Panc1 (cell line): Measurements from ENCODE around the gene ATXN7. TPM values are rescaled to one million over a fixed set of nuclear protein-coding genes. Genes with fewer than 3 reads are reported as not detected.

Experiments
- ATAC-seq: fragments of 200-7000 bp; cut with Tn5 transposase; 2 replicates; pipeline ENCODE4 v1.9.1; 2020; ENCODE audit warnings: mild to moderate bottlenecking, moderate library complexity
- BruUV-seq: library from RNA; stranded (reverse); fragments of 400-500 nt; replicated peaks from 2 replicates; lab custom pipeline; 2021; lab: Mats Ljungman, UMichigan
- CTCF ChIA-PET: fragments of 300-600 bp; sonication (Branson Sonifier 250); formaldehyde crosslinking; loops from one replicate; lab custom pipeline; 2022; ENCODE audit warnings: antibody characterized with exemption; lab: Charles Lee
- POLR2A ChIA-PET: fragments of 300-600 bp; sonication (Branson Sonifier 250); formaldehyde crosslinking; loops from one replicate; lab custom pipeline; 2022; ENCODE audit warnings: antibody characterized with exemption; lab: Charles Lee
- DNase-seq: peaks from one replicate; pipeline ENCODE4 v3.0.0-alpha.2; 2010; ENCODE audit warnings: low read depth, low spot score
- H3K27ac ChIP-seq: 2 replicates; pipeline ENCODE4 v1.5.1; 2011; ENCODE audit warnings: mild to moderate bottlenecking, low read length, inconsistent platforms
- H3K27me3 ChIP-seq: fragments of 200-500 bp; sonication (Bioruptor generic); 2 replicates; pipeline ENCODE4 v1.6.0; 2014; ENCODE audit warnings: low read length, inconsistent platforms; ENCODE audit not compliant: control insufficient read depth, insufficient read depth
- H3K36me3 ChIP-seq: fragments of 200-500 bp; sonication (Bioruptor generic); 2 replicates; pipeline ENCODE4 v1.5.1; 2014; ENCODE audit warnings: inconsistent platforms, mild to moderate bottlenecking, low read length, moderate library complexity; ENCODE audit not compliant: control insufficient read depth, insufficient read depth
- H3K4me1 ChIP-seq: 2 replicates; pipeline ENCODE4 v1.5.1; 2011; ENCODE audit warnings: inconsistent platforms, mild to moderate bottlenecking, low read length, moderate library complexity; ENCODE audit not compliant: control insufficient read depth, insufficient read depth
- H3K4me3 ChIP-seq, 2 experiments: 2 replicates each; pipeline ENCODE4 v1.5.1; 2011 to 2012; ENCODE audit warnings: low read depth in 2 of 2, low read length in 2 of 2, mild to moderate bottlenecking in 2 of 2, inconsistent platforms in 1 of 2, moderate library complexity in 1 of 2
- H3K9me3 ChIP-seq: fragments of 200-500 bp; sonication (Bioruptor generic); 2 replicates; pipeline ENCODE4 v1.5.1; 2014; ENCODE audit warnings: low read depth, mild to moderate bottlenecking, inconsistent platforms, low read length, moderate library complexity; ENCODE audit not compliant: control insufficient read depth, insufficient read depth
- CTCF ChIP-seq: fragments of 450-650 bp; IDR thresholded peaks from 2 replicates; pipeline ENCODE4 v1.5.1; 2017; ENCODE audit warnings: mild to moderate bottlenecking
- POLR2AphosphoS5 ChIP-seq: IDR thresholded peaks from 2 replicates; pipeline ENCODE4 v1.6.1; 2012; ENCODE audit warnings: mild to moderate bottlenecking, low read depth, low read length, moderate library complexity
- REST ChIP-seq, 2 experiments: IDR thresholded peaks; 2 replicates each; pipeline ENCODE4 v1.6.1; 2011 to 2012; ENCODE audit warnings: low read depth in 2 of 2, control low read depth in 1 of 2, low read length in 1 of 2, mild to moderate bottlenecking in 1 of 2, moderate library complexity in 1 of 2; ENCODE audit not compliant: insufficient read depth in 1 of 2
- SIN3A ChIP-seq: IDR thresholded peaks from 2 replicates; pipeline ENCODE4 v1.6.1; 2012; ENCODE audit warnings: low read depth, mild to moderate bottlenecking, low read length, moderate library complexity, borderline replicate concordance; ENCODE audit not compliant: insufficient read depth
- TCF7L2 ChIP-seq: IDR thresholded peaks from 2 replicates; pipeline ENCODE4 v1.6.1; 2011; ENCODE audit warnings: mild to moderate bottlenecking, low read depth, low read length, inconsistent platforms
- in situ Hi-C: cut with HindIII; loops from 2 replicates; pipeline ENCODE4 v1.10.0; 2016; ENCODE audit warnings: low sequenced_read_pairs, low pct_unique_long_range_greater_than_20kb
- intact Hi-C: fragments of 100-400 bp; cut with micrococcal nuclease; formaldehyde crosslinking; loops from one replicate; pipeline ENCODE4 v1.10.0; 2022; ENCODE audit not compliant: unreplicated experiment
- total RNA-seq: library from RNA; stranded (reverse); gene quantifications from one replicate; pipeline ENCODE4 v1.2.1, GENCODE V29; 2021; ENCODE audit not compliant: unreplicated experiment

Gene ATXN7
- total RNA-seq, 1 experiment from 2014 or later, result 17.3 TPM

GRCh38 chr3:64009528-64009927, 145.9 kb downstream of the ATXN7 start:
- POLR2A ChIA-PET, result no interaction called here
- ATAC-seq (no peak), DNase-seq (no peak)
- intact Hi-C loops (no loop called here), in situ Hi-C loops (no loop called here)
- no peak for TF ChIP-seq POLR2AphosphoS5
- TF ChIP-seq CTCF, result no peak
- TF ChIP-seq SIN3A, result no peak
- TF ChIP-seq REST (IDR thresholded peaks at IDR 0.05; ENCODE audit: insufficient read depth in 1 of 2, low read depth in 2 of 2, low read length in 1 of 2), result no peak
- no peak for TF ChIP-seq TCF7L2
- Histone ChIP-seq H3K27ac (no peak overlapping the region), H3K27me3 (no peaks in the 10 kb centered on the region), H3K9me3 (no peaks in the 10 kb centered on the region), H3K36me3 (peaks cover 26% of the 10 kb centered on the region), H3K4me3 (no peak overlapping the region), H3K4me1 (no peaks in the 10 kb centered on the region)
- BruUV-seq, result no TSS peak
- CTCF ChIA-PET, result no interaction called here

GRCh38 chr3:64010199-64010598, 146.5 kb downstream of the ATXN7 start:
- intact Hi-C loops (no loop called here), in situ Hi-C loops (no loop called here)
- Histone ChIP-seq H3K4me1 (no peaks in the 10 kb centered on the region), H3K27me3 (no peaks in the 10 kb centered on the region), H3K4me3 (no peak overlapping the region), H3K9me3 (no peaks in the 10 kb centered on the region), H3K36me3 (peaks cover 24% of the 10 kb centered on the region), H3K27ac (no peak overlapping the region)
- ChIA-PET CTCF (no interaction called here), POLR2A (no interaction called here)
- TF ChIP-seq REST (IDR thresholded peaks at IDR 0.05; ENCODE audit: insufficient read depth in 1 of 2, low read depth in 2 of 2, low read length in 1 of 2), result no peak
- TF ChIP-seq TCF7L2, result no peak
- no peak for TF ChIP-seq SIN3A
- TF ChIP-seq POLR2AphosphoS5, result no peak
- no peak for TF ChIP-seq CTCF
- ATAC-seq (no peak), DNase-seq (no peak)
- BruUV-seq, result no TSS peak
